Measurements from ENCODE around the gene NRTN.
"Not testable (repeated sequence)": the region's sequence is repeated elsewhere in the genome, so short reads cannot be mapped to it uniquely, and the experiment has no call there.

NRTN gene

DNA sequence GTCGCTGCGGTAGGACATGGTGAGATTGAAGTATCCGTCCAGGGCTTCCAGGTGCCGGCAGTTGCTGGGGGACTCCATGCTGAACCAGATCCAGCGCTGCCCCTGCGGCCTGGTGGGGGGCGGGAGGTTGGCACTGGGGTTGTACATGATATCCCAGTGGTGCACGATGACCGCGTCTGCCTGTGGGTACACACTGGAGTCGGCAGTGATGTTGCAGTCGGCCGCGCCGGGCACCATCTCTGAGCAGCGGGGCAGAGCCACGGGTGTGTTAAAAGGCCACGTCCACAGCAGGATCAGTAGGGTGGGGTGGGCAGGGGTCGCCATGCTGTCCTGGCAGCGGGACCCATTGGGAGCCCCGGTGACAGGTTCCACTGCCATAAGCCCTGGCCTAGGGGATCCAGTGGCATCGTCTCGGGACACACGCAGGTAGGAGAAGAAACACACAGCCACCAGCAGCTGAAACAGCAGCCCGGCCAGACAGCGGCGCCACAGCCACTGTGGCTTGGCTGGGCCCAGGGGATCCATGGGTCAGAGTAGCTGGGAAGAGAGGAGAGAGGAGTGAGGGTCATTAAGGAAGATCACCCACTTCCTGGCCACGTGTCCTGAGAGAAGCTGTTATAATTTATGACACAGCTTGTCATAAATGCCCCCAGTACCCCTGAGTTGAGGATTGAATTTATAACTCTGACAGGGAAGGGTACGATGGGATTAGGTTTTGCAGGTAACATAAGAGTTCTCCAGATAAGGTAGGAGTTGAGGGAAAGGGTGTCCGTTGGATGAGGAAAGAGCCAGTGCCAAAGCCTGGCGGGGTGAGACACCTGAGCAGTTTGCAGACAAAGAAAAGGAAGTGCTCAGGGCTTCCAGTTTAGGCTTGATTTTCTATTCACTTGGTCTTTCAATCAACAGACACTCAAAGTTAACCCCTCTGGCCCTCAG is 62.6 kb downstream of the NRTN start:
- Histone ChIP-seq H3K36me3 (no peaks in the 10 kb centered on the region), H3K4me3 (ENCODE audit: low read depth in 1 of 2, low read length in 1 of 2) (no peak overlapping the region), H3K27me3 (no peaks in the 10 kb centered on the region), H3K9me3 (no peaks in the 10 kb centered on the region), H3K4me1 (ENCODE audit: control insufficient read depth in 1 of 2, insufficient read depth in 1 of 2, low read depth in 1 of 2, low read length in 1 of 2) (no peaks in the 10 kb centered on the region), H3K27ac (no peak overlapping the region)
- TF ChIP-seq CTCF (IDR thresholded peaks at IDR 0.05) = no peak

DNA sequence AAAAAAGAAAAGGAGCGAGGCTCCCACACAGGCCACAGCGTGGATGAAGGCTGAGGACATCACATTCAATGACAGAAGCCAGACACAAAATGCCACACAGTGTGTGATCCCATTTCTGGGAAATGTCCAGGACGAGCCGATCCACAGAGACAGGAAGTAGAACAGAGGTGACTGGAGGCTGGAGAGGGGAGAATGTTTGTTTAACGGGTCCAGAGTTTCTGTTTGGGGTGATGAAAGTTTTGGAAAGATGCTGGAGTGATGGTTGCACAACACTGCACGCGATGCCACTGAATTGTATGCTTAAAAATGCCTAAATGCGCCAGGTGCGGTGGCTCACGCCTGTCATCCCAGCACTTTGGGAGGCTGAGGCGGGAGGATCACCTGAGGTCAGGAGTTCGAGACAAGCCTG is 66.1 kb downstream of the NRTN start:
- no peak for TF ChIP-seq CTCF (IDR thresholded peaks at IDR 0.05)
- no peaks in the 10 kb centered on the region for H3K27me3 ChIP-seq

DNA sequence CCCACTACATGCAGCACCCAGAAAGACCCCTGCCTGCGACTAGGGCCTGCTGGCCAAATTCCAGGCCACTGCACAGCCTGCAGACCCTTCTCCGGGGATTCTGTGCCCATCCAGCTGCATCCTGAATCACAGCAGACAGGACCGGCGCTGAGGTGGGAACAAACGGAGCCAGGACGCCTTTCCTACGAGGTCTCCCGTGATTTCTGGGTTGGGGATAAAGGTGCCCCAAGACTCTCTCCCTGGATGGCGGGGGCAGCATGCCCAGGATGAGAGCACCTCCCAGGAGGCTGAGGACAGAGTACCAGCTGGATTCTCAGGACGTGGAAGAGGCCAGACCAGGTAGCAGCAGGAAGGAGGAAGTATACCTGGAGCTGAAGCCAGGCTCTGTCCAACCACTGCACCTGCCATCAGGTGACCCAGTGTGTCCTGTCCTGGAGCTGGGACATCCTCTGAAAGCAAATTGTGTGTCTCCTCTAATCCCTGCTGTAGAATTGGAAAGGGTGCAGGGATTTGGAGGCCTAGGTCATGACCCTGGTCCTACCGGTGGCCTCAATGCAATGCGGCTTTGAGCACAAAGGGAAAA is 68.8 kb downstream of the NRTN start:
- Histone ChIP-seq H3K4me1 (ENCODE audit: control insufficient read depth in 1 of 2, insufficient read depth in 1 of 2, low read depth in 1 of 2, low read length in 1 of 2) (no peaks in the 10 kb centered on the region), H3K27me3 (no peaks in the 10 kb centered on the region), H3K27ac (no peak overlapping the region), H3K9me3 (no peaks in the 10 kb centered on the region), H3K4me3 (ENCODE audit: low read depth in 1 of 2, low read length in 1 of 2) (no peak overlapping the region), H3K36me3 (no peaks in the 10 kb centered on the region)
- no peak for TF ChIP-seq CTCF (IDR thresholded peaks at IDR 0.05)

More for the DNA sequence above, 66.1 kb downstream of the NRTN start:
- Histone ChIP-seq H3K36me3 (no peaks in the 10 kb centered on the region), H3K4me3 (ENCODE audit: low read depth in 1 of 2, low read length in 1 of 2) (no peak overlapping the region), H3K4me1 (ENCODE audit: control insufficient read depth in 1 of 2, insufficient read depth in 1 of 2, low read depth in 1 of 2, low read length in 1 of 2) (no peaks in the 10 kb centered on the region), H3K9me3 (no peaks in the 10 kb centered on the region), H3K27ac (no peak overlapping the region)

- H3K4me3 ChIP-seq (ENCODE audit: low read depth in 1 of 2, low read length in 1 of 2); H3K9me3 ChIP-seq; H3K36me3 ChIP-seq; H3K4me1 ChIP-seq (ENCODE audit: control insufficient read depth in 1 of 2, insufficient read depth in 1 of 2, low read depth in 1 of 2, low read length in 1 of 2); H3K27me3 ChIP-seq; H3K27ac ChIP-seq: not testable (repeated sequence)
Observed at GRCh38 chr19:5874496-5874895, 69.6 kb downstream of the NRTN start.

- no peaks in the 10 kb centered on the region for H3K4me1 ChIP-seq (ENCODE audit: control insufficient read depth in 1 of 2, insufficient read depth in 1 of 2, low read depth in 1 of 2, low read length in 1 of 2)
- no peak overlapping the region for H3K27ac ChIP-seq
- H3K9me3 ChIP-seq = no peaks in the 10 kb centered on the region
- H3K4me3 ChIP-seq (ENCODE audit: low read depth in 1 of 2, low read length in 1 of 2) = no peak overlapping the region
- H3K27me3 ChIP-seq = peaks cover 34% of the 10 kb centered on the region
- TF ChIP-seq CTCF (IDR thresholded peaks at IDR 0.05) = no peak
- H3K36me3 ChIP-seq = no peaks in the 10 kb centered on the region
Observed at GRCh38 chr19:5877427-5877826, 72.6 kb downstream of the NRTN start.

DNA sequence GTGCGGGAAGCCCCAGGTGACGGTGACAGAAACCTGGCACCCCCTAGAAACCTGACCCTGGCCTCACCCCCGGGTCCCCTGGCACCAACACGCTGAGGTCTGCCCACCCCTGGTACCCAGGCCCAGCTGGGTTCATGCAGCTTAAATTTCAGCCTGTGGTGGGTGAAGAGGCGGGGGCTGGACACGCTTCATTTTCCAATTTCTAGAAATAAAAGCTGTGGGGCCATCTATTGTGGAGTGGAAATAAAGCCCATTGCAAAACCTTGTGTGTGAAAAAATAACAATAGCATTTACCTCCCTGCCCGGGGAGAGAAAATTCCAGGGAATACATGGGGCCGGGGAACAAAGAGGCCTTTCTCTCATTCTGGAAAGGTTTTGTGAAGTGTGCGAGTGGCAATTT is 73.0 kb downstream of the NRTN start:
- no peak for TF ChIP-seq CTCF (IDR thresholded peaks at IDR 0.05)
- H3K27me3 ChIP-seq = peaks cover 35% of the 10 kb centered on the region
- no peaks in the 10 kb centered on the region for H3K4me1 ChIP-seq (ENCODE audit: control insufficient read depth in 1 of 2, insufficient read depth in 1 of 2, low read depth in 1 of 2, low read length in 1 of 2)
- H3K4me3 ChIP-seq (ENCODE audit: low read depth in 1 of 2, low read length in 1 of 2) = no peak overlapping the region
- H3K9me3 ChIP-seq = no peaks in the 10 kb centered on the region
- H3K36me3 ChIP-seq = no peaks in the 10 kb centered on the region
- H3K27ac ChIP-seq = no peak overlapping the region

Measured in neutrophil (primary cell).